Activated naive CD8-positive, alpha-beta T cell treated with anti-CD3 and anti-CD28 coated beads, Interleukin-2, amount 10 ng/mL, durations not matched to agents 7 days and 5 days (primary cell): Measurements from ENCODE around the gene BOD1L2. TPM values are rescaled to one million over a fixed set of nuclear protein-coding genes. Genes with fewer than 3 reads are reported as not detected.

ENCODE experiments used
- ATAC-seq: fragments of 150-1000 bp; cut with Tn5 transposase; one replicate; pipeline ENCODE4 v1.10.0; 2021; ENCODE audit warnings: low read depth, moderate library complexity
- POLR2A ChIA-PET: fragments of 350-600 bp; sonication (Branson Sonifier 250); formaldehyde crosslinking; loops from one replicate; lab custom pipeline; 2021; ENCODE audit warnings: antibody characterized with exemption; lab: Charles Lee
- DNase-seq: peaks from one replicate; pipeline ENCODE4 v3.0.0; 2021
- H3K27ac Mint-ChIP-seq: one replicate; pipeline ENCODE4 v1.8.0; 2022; ENCODE audit warnings: mild to moderate bottlenecking, mixed read lengths
- H3K27me3 Mint-ChIP-seq: one replicate; pipeline ENCODE4 v1.8.0; 2022; ENCODE audit warnings: mild to moderate bottlenecking, moderate library complexity, mixed read lengths
- H3K36me3 Mint-ChIP-seq: one replicate; pipeline ENCODE4 v1.8.0; 2021; ENCODE audit warnings: mild to moderate bottlenecking, mixed read lengths
- H3K4me1 Mint-ChIP-seq: one replicate; pipeline ENCODE4 v1.8.0; 2021; ENCODE audit warnings: mixed read lengths
- H3K4me3 Mint-ChIP-seq: one replicate; pipeline ENCODE4 v1.8.0; 2022; ENCODE audit warnings: mild to moderate bottlenecking, moderate library complexity, mixed read lengths
- H3K9me3 Mint-ChIP-seq: one replicate; pipeline ENCODE4 v1.8.0; 2021; ENCODE audit warnings: mixed read lengths
- total RNA-seq, 2 experiments: library from RNA; stranded (reverse); gene quantifications; one replicate each; pipeline ENCODE4 v1.2.3, GENCODE V29; 2021

The BOD1L2 gene
- total RNA-seq, 2 experiments from 2014 or later: not detected

- no peak for ATAC-seq
- Mint-ChIP-seq H3K9me3 (peaks cover 2% of the 10 kb centered on the region), H3K27ac (no peak overlapping the region), H3K27me3 (no peaks in the 10 kb centered on the region), H3K4me3 (no peak overlapping the region), H3K36me3 (no peaks in the 10 kb centered on the region), H3K4me1 (no peaks in the 10 kb centered on the region)
- DNase-seq: no peak
- POLR2A ChIA-PET: no interaction called here
Observed at GRCh38 chr18:57175532-57175931, 28.6 kb downstream of the BOD1L2 start.

- no peaks in the 10 kb centered on the region for H3K36me3 Mint-ChIP-seq
- no peaks in the 10 kb centered on the region for H3K4me1 Mint-ChIP-seq
- no peak for ATAC-seq
- H3K9me3 Mint-ChIP-seq: peaks cover 25% of the 10 kb centered on the region
- POLR2A ChIA-PET: no interaction called here
- DNase-seq: no peak
- peaks cover 5% of the 10 kb centered on the region for H3K27me3 Mint-ChIP-seq
- no peak overlapping the region for H3K27ac Mint-ChIP-seq
- no peak overlapping the region for H3K4me3 Mint-ChIP-seq
Observed at GRCh38 chr18:57185434-57185833, 38.5 kb downstream of the BOD1L2 start.

- Mint-ChIP-seq H3K27ac (no peak overlapping the region), H3K4me1 (no peaks in the 10 kb centered on the region), H3K36me3 (no peaks in the 10 kb centered on the region), H3K9me3 (peaks cover 20% of the 10 kb centered on the region), H3K4me3 (no peak overlapping the region), H3K27me3 (peaks cover 6% of the 10 kb centered on the region)
- no peak for ATAC-seq
- POLR2A ChIA-PET: no interaction called here
- DNase-seq: no peak
Observed at GRCh38 chr18:57188851-57189557, 42.1 kb downstream of the BOD1L2 start.

- H3K36me3 Mint-ChIP-seq: no peaks in the 10 kb centered on the region
- no peak for DNase-seq
- H3K4me3 Mint-ChIP-seq: no peak overlapping the region
- POLR2A ChIA-PET: no interaction called here
- peaks cover 7% of the 10 kb centered on the region for H3K27me3 Mint-ChIP-seq
- H3K27ac Mint-ChIP-seq: no peak overlapping the region
- H3K9me3 Mint-ChIP-seq: peaks cover 16% of the 10 kb centered on the region
- no peaks in the 10 kb centered on the region for H3K4me1 Mint-ChIP-seq
- no peak for ATAC-seq
Observed at GRCh38 chr18:57190026-57190425, 43.1 kb downstream of the BOD1L2 start.

GRCh38 chr18:57194070-57194469 lies 47.2 kb downstream of the BOD1L2 start:
- Mint-ChIP-seq H3K27me3 (peaks cover 7% of the 10 kb centered on the region), H3K9me3 (no peaks in the 10 kb centered on the region), H3K27ac (no peak overlapping the region), H3K4me1 (no peaks in the 10 kb centered on the region), H3K4me3 (no peak overlapping the region), H3K36me3 (no peaks in the 10 kb centered on the region)
- POLR2A ChIA-PET: no interaction called here
- DNase-seq (no peak), ATAC-seq (no peak)

- no peak overlapping the region for H3K27ac Mint-ChIP-seq
- no peak overlapping the region for H3K4me3 Mint-ChIP-seq
- no peaks in the 10 kb centered on the region for H3K36me3 Mint-ChIP-seq
- no peaks in the 10 kb centered on the region for H3K9me3 Mint-ChIP-seq
- DNase-seq (no peak), ATAC-seq (no peak)
- H3K27me3 Mint-ChIP-seq: peaks cover 7% of the 10 kb centered on the region
- no peaks in the 10 kb centered on the region for H3K4me1 Mint-ChIP-seq
- POLR2A ChIA-PET: no interaction called here
Observed at GRCh38 chr18:57194622-57195021, 47.7 kb downstream of the BOD1L2 start.

- Mint-ChIP-seq H3K4me1 (no peaks in the 10 kb centered on the region), H3K36me3 (no peaks in the 10 kb centered on the region), H3K9me3 (no peaks in the 10 kb centered on the region), H3K27ac (no peak overlapping the region), H3K27me3 (peaks cover 7% of the 10 kb centered on the region), H3K4me3 (no peak overlapping the region)
- POLR2A ChIA-PET: no interaction called here
- DNase-seq (no peak), ATAC-seq (no peak)
Observed at GRCh38 chr18:57195341-57195740, 48.5 kb downstream of the BOD1L2 start.

GRCh38 chr18:57197261-57197660 lies 50.4 kb downstream of the BOD1L2 start:
- Mint-ChIP-seq H3K27ac (no peak overlapping the region), H3K4me3 (no peak overlapping the region), H3K4me1 (no peaks in the 10 kb centered on the region), H3K9me3 (no peaks in the 10 kb centered on the region), H3K36me3 (no peaks in the 10 kb centered on the region), H3K27me3 (peaks cover 6% of the 10 kb centered on the region)
- no peak for DNase-seq
- POLR2A ChIA-PET: no interaction called here
- ATAC-seq: no peak

GRCh38 chr18:57198073-57198472 lies 51.2 kb downstream of the BOD1L2 start:
- Mint-ChIP-seq H3K4me3 (no peak overlapping the region), H3K9me3 (no peaks in the 10 kb centered on the region), H3K27me3 (peaks cover 4% of the 10 kb centered on the region), H3K36me3 (no peaks in the 10 kb centered on the region), H3K4me1 (no peaks in the 10 kb centered on the region), H3K27ac (no peak overlapping the region)
- POLR2A ChIA-PET: no interaction called here
- DNase-seq (no peak), ATAC-seq (no peak)

Other genes starting within 250 kb of the BOD1L2 start
- gene ST8SIA3, start 205.5 kb downstream of the BOD1L2 start, total RNA-seq: not detected